ENCODE measurements around the gene FIP1L1.

The FIP1L1 gene

DNA sequence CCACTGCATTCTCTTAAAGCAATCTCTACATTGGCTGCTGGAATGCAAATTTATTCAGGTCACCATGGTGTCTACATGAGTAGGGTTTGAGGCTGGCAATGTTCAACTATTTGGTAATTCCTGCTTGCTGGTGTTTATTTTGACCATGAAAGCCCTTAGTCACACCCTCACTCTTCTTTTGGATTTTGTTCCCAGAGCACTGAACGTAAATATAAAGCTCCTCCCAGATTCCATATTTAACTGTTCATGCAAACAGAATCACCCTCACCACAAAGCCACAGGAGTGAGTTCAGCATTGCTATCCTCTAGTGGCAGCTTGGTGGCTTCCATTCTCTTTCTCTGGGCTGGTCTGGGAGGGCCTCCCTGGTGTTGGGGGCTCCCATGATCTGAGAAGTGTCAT lies 131.0 kb downstream of the FIP1L1 start:
- peaks cover 24% of the 10 kb centered on the region for H3K4me1 ChIP-seq (ENCODE audit: control insufficient read depth, insufficient read depth, low read length)
- peak overlapping the region; percentile 62 for H3K4me3 ChIP-seq (ENCODE audit: low read length)
- H3K9me3 ChIP-seq (replicated peaks; ENCODE audit: low read length), result no peaks in the 10 kb centered on the region
- H3K36me3 ChIP-seq (ENCODE audit: insufficient read depth, low read length), result no peaks in the 10 kb centered on the region
- H3K4me2 ChIP-seq (ENCODE audit: low read length), result peak overlapping the region; percentile 80
- H3K27me3 ChIP-seq (ENCODE audit: control insufficient read depth, insufficient read depth, low read length), result no peaks in the 10 kb centered on the region
- peak overlapping the region; percentile 78 for H3K9ac ChIP-seq (ENCODE audit: low read depth, low read length)

- H3K9ac ChIP-seq (ENCODE audit: low read depth, low read length), result no peak overlapping the region
- H3K36me3 ChIP-seq (ENCODE audit: insufficient read depth, low read length), result no peaks in the 10 kb centered on the region
- no peaks in the 10 kb centered on the region for H3K27me3 ChIP-seq (ENCODE audit: control insufficient read depth, insufficient read depth, low read length)
- no peak overlapping the region for H3K4me3 ChIP-seq (ENCODE audit: low read length)
- no peak overlapping the region for H3K4me2 ChIP-seq (ENCODE audit: low read length)
- H3K4me1 ChIP-seq (ENCODE audit: control insufficient read depth, insufficient read depth, low read length), result peaks cover 24% of the 10 kb centered on the region
- no peaks in the 10 kb centered on the region for H3K9me3 ChIP-seq (replicated peaks; ENCODE audit: low read length)
Measured at GRCh38 chr4:53510321-53510720, 132.9 kb downstream of the FIP1L1 start.
